Activated T-cell treated with anti-CD3 and anti-CD28 coated beads, Interleukin-2, amount 50 U/mL, for 72 hours (primary cell): ENCODE data around the gene SPRR1A. TPM values are rescaled to one million over a fixed set of nuclear protein-coding genes. Genes with fewer than 3 reads are reported as not detected.
A peak's percentile ranks its signal among the peaks of the same experiment; 100 is the strongest.

Experiments used
- ATAC-seq, 2 donors: fragments of 150-1000 bp; cut with Tn5 transposase; replicated peaks in 1 of 2; 2 replicates each; pipeline ENCODE4 v1.10.0; 2021; ENCODE audit warnings: moderate library complexity in 2 of 2, mild to moderate bottlenecking in 1 of 2
- DNase-seq, 2 donors: peaks; one replicate each; pipeline ENCODE4 v3.0.0; 2021 to 2022; ENCODE audit warnings: mixed read lengths in 1 of 2
- H3K27ac Mint-ChIP-seq: one replicate; pipeline ENCODE4 v1.8.0; 2022; ENCODE audit warnings: mild to moderate bottlenecking, moderate library complexity, mixed read lengths
- H3K27me3 Mint-ChIP-seq: one replicate; pipeline ENCODE4 v1.8.0; 2022; ENCODE audit warnings: low read depth, mixed read lengths
- H3K36me3 Mint-ChIP-seq, 2 donors: one replicate each; pipeline ENCODE4 v1.8.0; 2022; ENCODE audit warnings: mixed read lengths in 2 of 2, mild to moderate bottlenecking in 1 of 2; ENCODE audit not compliant: insufficient read depth in 2 of 2
- H3K4me1 Mint-ChIP-seq: one replicate; pipeline ENCODE4 v1.8.0; 2022; ENCODE audit warnings: low read depth, mixed read lengths
- H3K4me3 Mint-ChIP-seq, 2 donors: one replicate each; pipeline ENCODE4 v1.8.0; 2022; ENCODE audit warnings: mild to moderate bottlenecking in 2 of 2, mixed read lengths in 2 of 2, moderate library complexity in 2 of 2
- H3K9me3 Mint-ChIP-seq, 2 donors: one replicate each; pipeline ENCODE4 v1.8.0; 2022; ENCODE audit warnings: mixed read lengths in 2 of 2
- total RNA-seq, 2 donors: library from RNA; stranded (reverse); gene quantifications; one replicate each; pipeline ENCODE4 v1.2.3, GENCODE V29; 2022

Gene SPRR1A
- total RNA-seq, 2 donors from 2014 or later = not detected

DNA sequence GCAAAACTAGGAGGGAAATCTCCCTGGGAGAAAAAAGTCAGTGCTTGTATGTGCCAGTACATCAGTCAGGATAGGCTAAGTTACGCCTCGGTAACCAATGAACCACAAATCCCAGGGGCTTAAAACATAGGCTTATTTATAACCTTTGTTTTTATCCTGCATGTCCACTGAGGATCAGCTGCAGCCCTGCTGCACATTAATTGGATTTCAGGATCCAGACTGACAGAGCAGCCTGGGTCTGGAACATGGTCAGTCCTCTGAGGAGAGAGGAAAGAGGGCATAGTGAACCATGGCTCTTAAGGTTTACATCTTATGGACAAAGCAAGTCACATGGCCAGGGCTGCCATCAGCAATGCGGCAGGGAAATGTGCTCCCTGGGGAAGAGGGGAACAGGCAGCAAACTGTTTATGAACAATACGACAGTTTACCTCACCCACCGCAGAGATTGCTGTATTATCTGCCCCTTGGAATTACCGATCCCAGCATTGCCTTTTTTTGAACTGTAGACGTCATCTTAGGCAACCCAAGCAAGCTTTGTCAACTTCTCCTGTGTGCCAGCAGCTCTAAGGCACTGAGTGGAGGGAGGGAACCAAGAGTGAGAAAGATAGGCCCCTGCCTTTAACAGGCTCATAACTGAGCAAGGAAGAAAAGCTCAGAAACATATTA lies 22.5 kb upstream of the SPRR1A start:
- no peak overlapping the region for H3K27ac Mint-ChIP-seq
- no peaks in the 10 kb centered on the region for H3K36me3 Mint-ChIP-seq
- no peak for ATAC-seq
- no peak overlapping the region for H3K4me3 Mint-ChIP-seq
- no peaks in the 10 kb centered on the region for H3K9me3 Mint-ChIP-seq
- no peaks in the 10 kb centered on the region for H3K4me1 Mint-ChIP-seq
- H3K27me3 Mint-ChIP-seq = no peaks in the 10 kb centered on the region
- no peak for DNase-seq

DNA sequence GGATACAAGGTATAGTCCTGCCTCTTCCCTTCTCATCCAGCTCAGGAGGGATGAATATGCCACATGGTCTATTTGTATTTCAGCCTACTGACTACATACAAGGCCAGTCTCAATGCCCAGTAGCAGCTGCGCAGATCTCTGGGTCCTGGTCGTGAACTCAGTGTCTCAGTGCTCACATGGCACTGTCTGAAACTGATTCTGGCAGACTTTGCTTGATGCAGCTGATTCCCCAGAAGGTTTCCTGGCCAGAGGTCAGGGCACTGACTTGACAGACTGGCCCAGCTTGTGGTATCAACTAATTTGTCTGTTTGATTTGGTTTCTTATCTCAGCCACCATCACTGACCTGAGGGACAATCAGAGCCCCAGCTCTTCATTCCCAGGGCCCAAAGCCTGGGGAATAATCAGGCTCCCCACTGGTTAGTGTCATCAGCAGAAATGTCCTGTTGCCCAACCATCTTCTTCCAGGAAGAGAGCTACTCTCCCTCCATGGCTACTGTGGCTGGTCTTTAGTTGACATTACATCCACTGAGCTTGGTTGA lies 20.9 kb upstream of the SPRR1A start:
- no peaks in the 10 kb centered on the region for H3K36me3 Mint-ChIP-seq
- H3K27ac Mint-ChIP-seq = no peak overlapping the region
- H3K4me1 Mint-ChIP-seq = no peaks in the 10 kb centered on the region
- DNase-seq (no peak), ATAC-seq (no peak)
- no peak overlapping the region for H3K4me3 Mint-ChIP-seq
- peaks cover 9% of the 10 kb centered on the region for H3K27me3 Mint-ChIP-seq
- no peaks in the 10 kb centered on the region for H3K9me3 Mint-ChIP-seq

DNA sequence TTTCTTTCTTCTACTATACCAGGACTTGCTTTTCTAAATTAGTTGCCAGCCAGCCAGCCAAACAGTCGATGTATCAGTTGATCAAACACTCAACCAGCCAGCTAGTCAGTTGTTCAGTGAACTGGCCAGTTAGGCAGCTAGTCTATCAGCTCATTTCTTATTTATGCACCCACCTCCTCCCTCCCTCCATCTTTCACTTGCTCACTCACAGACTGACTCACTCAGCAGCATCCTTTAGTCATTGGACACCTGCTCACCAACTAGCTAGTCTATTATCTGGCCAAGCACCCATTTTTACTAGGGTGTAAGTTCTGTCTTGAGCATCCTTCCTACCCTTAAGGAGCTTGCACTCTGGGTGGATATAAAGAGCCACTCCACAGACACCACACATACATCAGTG lies 19.3 kb upstream of the SPRR1A start:
- ATAC-seq = peak in 1 of 2 donors; percentile 39
- Mint-ChIP-seq H3K4me3 (no peak overlapping the region), H3K36me3 (no peaks in the 10 kb centered on the region), H3K27ac (no peak overlapping the region), H3K9me3 (no peaks in the 10 kb centered on the region), H3K27me3 (peaks cover 9% of the 10 kb centered on the region), H3K4me1 (no peaks in the 10 kb centered on the region)
- DNase-seq = no peak

DNA sequence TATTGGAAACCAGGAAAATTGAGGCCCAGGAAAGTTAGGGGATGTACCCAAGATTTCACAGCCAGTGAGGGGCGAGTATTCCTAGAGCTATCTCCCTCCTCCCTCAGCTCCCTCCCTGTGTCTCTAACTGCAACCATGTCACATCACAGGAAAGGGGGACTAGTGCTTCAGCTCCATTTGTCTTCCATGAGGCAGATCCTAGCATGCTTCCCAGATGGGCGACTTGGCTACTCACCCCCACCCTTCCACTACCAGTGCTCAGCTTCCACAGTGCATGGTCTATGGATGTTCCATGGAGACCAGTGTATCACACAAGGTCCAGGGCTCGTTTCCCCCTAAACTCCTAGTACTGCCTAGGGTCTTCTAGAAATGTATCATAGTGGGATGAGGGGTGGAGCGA lies 18.0 kb upstream of the SPRR1A start:
- Mint-ChIP-seq H3K4me1 (no peaks in the 10 kb centered on the region), H3K36me3 (no peaks in the 10 kb centered on the region), H3K4me3 (no peak overlapping the region), H3K27me3 (peaks cover 9% of the 10 kb centered on the region), H3K27ac (no peak overlapping the region), H3K9me3 (no peaks in the 10 kb centered on the region)
- ATAC-seq = no peak
- no peak for DNase-seq

DNA sequence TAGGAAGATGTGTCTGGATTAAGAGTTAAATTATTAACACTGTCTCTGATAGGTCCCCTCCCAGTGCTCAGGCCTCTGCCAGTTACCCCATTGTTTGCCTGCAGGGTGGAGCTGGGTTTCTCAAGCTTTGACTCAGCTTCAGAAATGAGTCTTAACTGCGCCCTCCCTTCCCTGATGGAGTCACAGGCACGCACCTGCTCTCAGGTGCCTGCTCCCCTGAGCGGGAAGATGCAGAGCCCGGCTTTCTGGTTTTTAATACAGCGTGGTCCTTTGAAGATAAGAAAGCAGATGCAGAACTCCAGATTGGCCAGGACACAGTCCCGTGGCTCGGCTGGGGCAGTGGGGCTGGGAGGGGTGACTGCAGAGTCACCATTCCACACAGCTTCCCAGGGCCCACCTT lies 16.7 kb upstream of the SPRR1A start:
- Mint-ChIP-seq H3K36me3 (no peaks in the 10 kb centered on the region), H3K27ac (no peak overlapping the region), H3K9me3 (no peaks in the 10 kb centered on the region), H3K27me3 (peaks cover 14% of the 10 kb centered on the region), H3K4me3 (no peak overlapping the region), H3K4me1 (no peaks in the 10 kb centered on the region)
- DNase-seq (peak in 1 of 2 donors; percentile 4), ATAC-seq (peak in 1 of 2 donors; percentile 69)

DNA sequence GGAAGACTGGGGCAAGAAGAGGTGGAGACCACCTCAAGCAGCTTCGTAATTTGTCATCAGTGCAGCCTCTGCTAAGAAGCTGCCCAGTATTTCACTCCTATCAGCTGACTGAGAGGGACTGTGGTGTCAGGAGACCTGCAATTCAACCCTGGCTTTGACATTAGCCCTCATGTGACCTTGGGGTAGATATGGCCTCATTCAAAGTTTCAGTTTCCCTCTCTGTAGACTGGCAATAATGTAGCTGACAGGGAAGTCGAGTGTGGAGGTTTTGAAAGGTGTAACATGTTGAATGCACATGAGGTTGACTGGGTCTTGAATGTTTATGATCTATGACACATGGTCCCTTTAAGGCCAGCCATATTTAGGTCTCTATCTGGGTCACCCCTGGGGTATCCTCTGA lies 15.6 kb upstream of the SPRR1A start:
- peak in 1 of 2 donors; percentile 5 for DNase-seq
- H3K27me3 Mint-ChIP-seq = peaks cover 24% of the 10 kb centered on the region
- H3K9me3 Mint-ChIP-seq = no peaks in the 10 kb centered on the region
- ATAC-seq = peak in 1 of 2 donors; percentile 60
- no peaks in the 10 kb centered on the region for H3K36me3 Mint-ChIP-seq
- no peak overlapping the region for H3K27ac Mint-ChIP-seq
- no peak overlapping the region for H3K4me3 Mint-ChIP-seq
- no peaks in the 10 kb centered on the region for H3K4me1 Mint-ChIP-seq

DNA sequence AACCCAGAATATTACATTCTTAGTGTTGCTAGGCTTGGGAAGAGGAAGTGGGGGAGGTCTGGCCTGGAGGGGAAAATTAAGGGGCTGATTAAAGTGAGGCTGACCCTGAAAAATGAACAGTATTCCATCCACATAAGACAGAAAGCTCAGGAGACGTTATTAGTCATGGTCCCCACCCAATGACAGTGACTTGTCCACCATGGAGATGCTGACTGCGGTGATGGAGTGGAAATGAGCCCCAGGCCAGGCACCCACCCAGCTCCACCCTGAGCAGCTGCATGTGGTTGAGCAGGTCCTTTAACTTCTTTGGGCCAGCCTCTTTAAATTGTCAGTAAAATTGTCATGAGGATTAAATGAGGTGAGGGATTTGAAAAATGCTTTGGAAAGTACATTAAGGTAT lies 14.8 kb upstream of the SPRR1A start:
- Mint-ChIP-seq H3K36me3 (no peaks in the 10 kb centered on the region), H3K27me3 (peaks cover 29% of the 10 kb centered on the region), H3K27ac (no peak overlapping the region), H3K9me3 (no peaks in the 10 kb centered on the region), H3K4me3 (no peak overlapping the region), H3K4me1 (no peaks in the 10 kb centered on the region)
- ATAC-seq = no peak
- DNase-seq = no peak

DNA sequence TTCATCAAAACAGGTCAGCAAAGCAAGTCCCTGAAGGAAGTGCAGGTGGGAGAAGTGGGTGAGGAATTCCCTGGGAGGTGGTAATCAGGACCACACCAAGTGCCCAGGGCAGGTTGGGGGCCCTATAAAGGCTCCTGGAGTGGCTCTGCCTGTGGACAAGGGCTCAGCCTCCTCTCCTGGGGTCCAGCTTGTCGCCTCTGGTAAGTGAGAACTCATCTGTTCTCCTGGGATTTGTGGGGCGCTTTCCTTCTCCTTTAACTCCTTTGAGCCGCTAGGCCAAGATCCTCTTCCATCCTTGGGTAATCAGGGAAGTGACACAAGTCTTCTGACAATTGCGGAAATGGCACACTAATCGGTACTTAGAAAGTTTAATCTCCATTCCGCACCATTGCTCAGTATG lies 13.4 kb upstream of the SPRR1A start, which contains the start of gene SPRR4:
Gene SPRR4, plus strand, starts transcription at position 154 of the 400 bp plus-strand sequence. CDS start 1,243 bp downstream, outside the sequence.
- H3K36me3 Mint-ChIP-seq = no peaks in the 10 kb centered on the region
- ATAC-seq (no peak), DNase-seq (no peak)
- no peak within 1 kb of the TSS for H3K4me3 Mint-ChIP-seq
- H3K9me3 Mint-ChIP-seq = no peaks in the 10 kb centered on the region
- H3K27me3 Mint-ChIP-seq = peaks cover 36% of the 10 kb centered on the region
- H3K4me1 Mint-ChIP-seq = no peaks in the 10 kb centered on the region
- H3K27ac Mint-ChIP-seq = no peak within 1 kb of the TSS

DNA sequence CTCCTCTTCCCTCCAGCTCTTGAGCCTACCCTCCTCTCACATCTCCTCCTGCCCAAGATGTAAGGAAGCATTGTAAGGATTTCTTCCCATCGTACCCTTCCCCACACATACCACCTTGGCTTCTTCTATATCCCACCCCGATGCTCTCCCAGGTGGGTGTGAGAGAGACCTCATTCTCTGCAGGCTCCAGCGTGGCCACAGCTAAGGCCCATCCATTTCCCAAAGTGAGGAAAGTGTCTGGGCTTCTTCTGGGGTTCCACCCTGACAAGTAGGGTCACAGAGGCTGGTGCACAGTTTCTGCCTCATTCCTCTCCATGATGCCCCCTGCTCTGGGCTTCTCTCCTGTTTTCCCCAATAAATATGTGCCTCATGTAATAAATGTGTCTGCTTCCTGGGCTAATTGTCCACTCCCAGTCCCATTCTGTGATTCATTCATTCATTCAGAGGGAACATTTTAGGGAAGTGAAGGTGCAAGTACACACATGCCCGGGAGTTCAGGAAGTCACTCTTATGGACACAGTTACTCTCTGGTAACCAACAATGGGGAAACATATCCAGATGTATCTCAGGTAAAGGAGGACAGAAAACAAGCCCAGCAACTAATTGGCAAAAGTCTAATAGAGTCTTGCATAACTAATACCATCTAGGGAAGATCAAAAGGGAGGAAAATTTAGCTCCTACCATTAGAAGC lies 11.5 kb upstream of the SPRR1A start:
- ATAC-seq = no peak
- H3K4me1 Mint-ChIP-seq = no peaks in the 10 kb centered on the region
- no peak overlapping the region for H3K27ac Mint-ChIP-seq
- no peaks in the 10 kb centered on the region for H3K9me3 Mint-ChIP-seq
- peaks cover 33% of the 10 kb centered on the region for H3K27me3 Mint-ChIP-seq
- no peaks in the 10 kb centered on the region for H3K36me3 Mint-ChIP-seq
- H3K4me3 Mint-ChIP-seq = no peak overlapping the region
- DNase-seq = no peak

DNA sequence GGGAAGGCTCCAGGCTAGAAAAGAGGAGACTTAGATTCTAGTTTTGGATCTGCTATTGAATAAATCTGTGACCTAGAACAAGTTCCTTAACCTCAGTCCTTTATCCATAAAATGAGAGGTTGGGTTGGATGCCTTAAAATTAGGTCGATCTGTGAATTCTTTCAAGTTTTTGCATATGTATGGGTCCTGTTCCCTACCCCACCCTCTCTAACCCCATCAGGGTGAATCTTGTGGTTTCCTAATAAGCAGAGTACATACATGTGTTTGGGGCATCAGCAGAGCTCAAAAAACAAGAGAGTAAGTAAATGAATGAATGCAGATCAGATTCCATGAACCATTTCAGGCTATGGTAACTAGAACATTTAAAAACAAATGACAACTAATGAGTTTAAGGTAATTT lies 7.2 kb upstream of the SPRR1A start:
- H3K9me3 Mint-ChIP-seq = no peaks in the 10 kb centered on the region
- H3K27ac Mint-ChIP-seq = no peak overlapping the region
- H3K4me1 Mint-ChIP-seq = no peaks in the 10 kb centered on the region
- ATAC-seq (no peak), DNase-seq (no peak)
- H3K36me3 Mint-ChIP-seq = no peaks in the 10 kb centered on the region
- H3K4me3 Mint-ChIP-seq = no peak overlapping the region
- peaks cover 39% of the 10 kb centered on the region for H3K27me3 Mint-ChIP-seq

DNA sequence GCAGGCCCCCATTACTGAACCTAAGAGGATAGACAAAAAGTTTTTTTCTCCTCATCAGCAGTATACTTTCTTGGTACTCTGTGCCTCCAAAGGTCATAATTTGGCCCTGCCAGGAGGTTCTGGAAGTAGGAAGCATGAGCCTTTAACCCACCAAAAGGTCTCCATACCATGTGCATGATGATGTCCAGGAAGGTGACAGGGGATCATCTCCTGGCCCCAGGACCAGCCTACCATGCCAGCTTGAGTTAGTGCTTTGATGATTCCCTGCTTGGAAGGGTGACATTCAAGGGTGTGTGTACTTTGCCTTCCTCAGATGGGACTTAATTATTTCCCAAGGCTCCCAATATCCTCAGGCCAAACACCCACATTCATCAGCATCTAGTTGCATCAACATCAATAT lies 6.3 kb upstream of the SPRR1A start:
- no peak for DNase-seq
- peaks cover 29% of the 10 kb centered on the region for H3K27me3 Mint-ChIP-seq

DNA sequence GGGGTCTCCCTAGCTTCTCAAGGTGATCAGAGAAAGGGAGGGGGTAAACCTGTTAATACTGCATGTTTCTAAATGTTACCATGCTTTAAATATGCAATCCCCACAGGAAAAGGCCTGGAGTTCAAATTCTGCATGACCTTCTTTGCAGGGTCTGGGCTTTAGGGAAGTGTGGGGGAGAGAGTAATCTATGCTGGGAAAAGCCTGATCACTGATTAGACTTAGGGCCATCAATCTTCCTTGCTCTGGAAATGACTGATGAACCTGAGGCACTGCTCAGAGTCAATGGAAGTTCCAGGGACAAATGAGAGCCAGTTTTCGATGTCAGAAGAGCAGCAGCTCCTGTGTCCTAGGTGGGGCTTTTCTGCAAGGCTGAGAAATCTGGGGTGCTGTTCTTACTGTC lies 3.2 kb upstream of the SPRR1A start:
- H3K36me3 Mint-ChIP-seq = no peaks in the 10 kb centered on the region
- no peaks in the 10 kb centered on the region for H3K4me1 Mint-ChIP-seq
- no peaks in the 10 kb centered on the region for H3K9me3 Mint-ChIP-seq
- ATAC-seq (no peak), DNase-seq (no peak)
- H3K27me3 Mint-ChIP-seq = peaks cover 19% of the 10 kb centered on the region
- H3K27ac Mint-ChIP-seq = no peak overlapping the region
- H3K4me3 Mint-ChIP-seq = no peak overlapping the region

More for the DNA sequence above, 6.3 kb upstream of the SPRR1A start:
- no peaks in the 10 kb centered on the region for H3K4me1 Mint-ChIP-seq
- H3K27ac Mint-ChIP-seq = no peak overlapping the region
- no peaks in the 10 kb centered on the region for H3K36me3 Mint-ChIP-seq
- no peak overlapping the region for H3K4me3 Mint-ChIP-seq
- no peak for ATAC-seq
- H3K9me3 Mint-ChIP-seq = no peaks in the 10 kb centered on the region

DNA sequence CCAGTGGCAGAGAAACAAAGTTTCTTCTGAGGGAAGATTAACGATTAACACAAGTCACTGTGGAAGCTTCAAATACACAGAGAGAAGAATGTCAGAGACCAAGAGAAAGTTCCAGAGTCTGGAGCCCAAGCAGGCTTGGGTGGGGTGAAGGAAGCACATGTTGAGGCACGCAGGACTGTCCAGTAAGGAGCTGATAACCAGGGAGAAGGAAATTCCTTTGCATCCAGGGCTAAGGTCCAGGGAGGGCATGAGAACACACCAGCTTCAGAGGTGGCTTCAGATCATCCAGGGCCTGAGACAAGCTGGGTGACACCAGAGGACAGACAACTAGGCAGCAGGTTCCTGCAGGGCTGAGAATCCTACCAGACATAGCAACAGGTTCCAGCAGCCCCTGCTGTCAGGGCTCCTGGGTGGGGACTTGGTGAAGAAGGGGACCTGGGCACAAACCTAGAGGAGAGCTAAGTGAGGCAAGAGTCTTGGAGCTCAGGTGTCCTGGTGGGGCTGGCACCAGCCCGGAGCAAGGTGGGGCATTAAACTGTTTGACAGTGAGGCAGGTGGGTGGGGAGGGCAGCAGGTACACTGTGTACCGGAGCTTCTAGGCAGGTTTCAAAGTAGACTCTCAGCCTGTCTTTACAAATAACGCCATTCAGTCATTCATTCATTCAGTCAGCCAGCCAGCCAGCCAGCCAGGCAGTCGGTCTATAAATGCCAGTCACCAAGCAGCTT lies 2.6 kb upstream of the SPRR1A start:
- Mint-ChIP-seq H3K27me3 (peaks cover 18% of the 10 kb centered on the region), H3K36me3 (no peaks in the 10 kb centered on the region), H3K4me1 (no peaks in the 10 kb centered on the region), H3K4me3 (no peak overlapping the region), H3K9me3 (no peaks in the 10 kb centered on the region), H3K27ac (no peak overlapping the region)
- no peak for ATAC-seq
- no peak for DNase-seq
